Measurements from ENCODE around the gene NUCB2. TPM values are rescaled to one million over a fixed set of nuclear protein-coding genes. Genes with fewer than 3 reads are reported as not detected.

NUCB2 gene
- total RNA-seq, 2 experiments from 2014 or later, result 42.4 to 73.0 TPM

DNA sequence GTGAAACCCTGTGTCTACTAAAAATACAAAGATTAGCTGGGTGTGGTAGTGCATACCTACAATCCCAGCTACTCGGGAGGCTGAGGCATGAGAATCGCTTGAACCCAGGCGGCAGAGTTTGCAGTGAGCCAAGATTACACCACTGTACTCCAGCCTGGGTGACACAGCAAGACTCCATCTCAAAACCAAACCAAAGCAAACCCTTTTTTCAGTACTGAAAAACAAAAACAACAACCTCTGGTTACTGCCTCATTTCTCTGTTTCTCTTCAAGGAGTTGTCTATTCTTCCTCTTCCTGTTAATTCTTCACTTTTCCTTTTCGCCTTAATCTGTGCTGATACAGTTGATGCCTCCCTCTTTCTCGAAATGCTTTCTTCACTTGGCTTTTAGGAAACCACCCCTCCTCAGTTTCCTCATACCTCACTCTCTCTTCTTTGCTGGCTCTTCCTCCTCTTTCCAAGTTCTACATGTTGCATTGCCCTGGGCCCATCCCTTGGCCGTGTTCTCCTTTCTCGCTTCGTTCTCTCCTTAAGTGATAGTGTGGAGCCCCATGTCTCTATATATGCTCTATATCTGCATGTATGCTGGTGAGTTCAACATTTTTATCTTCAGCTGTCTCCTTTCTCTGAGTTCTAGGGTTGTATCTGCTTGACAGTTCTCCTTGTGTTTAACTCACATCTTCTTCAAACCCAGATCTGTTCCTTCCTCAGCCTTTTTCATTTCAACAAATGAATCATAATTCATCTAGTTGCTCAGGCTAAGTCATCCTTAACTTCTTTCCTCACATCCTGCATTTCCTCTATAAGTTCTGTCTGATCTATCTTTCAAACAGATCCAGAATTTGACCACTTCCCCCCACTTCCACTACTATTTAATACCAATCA lies 37.1 kb downstream of the NUCB2 start:
- Histone ChIP-seq H2AFZ (ENCODE audit: low read length) (no peak overlapping the region), H3K27ac (ENCODE audit: low read depth, low read length, poor library complexity, severe bottlenecking) (no peak overlapping the region), H3K79me2 (ENCODE audit: insufficient read depth, low read depth, low read length) (no peaks in the 10 kb centered on the region), H4K20me1 (ENCODE audit: insufficient read depth, low read length) (no peaks in the 10 kb centered on the region), H3K9me2 (ENCODE audit: insufficient read depth, low read length) (no peaks in the 10 kb centered on the region), H3K9me3 (ENCODE audit: low read length) (no peaks in the 10 kb centered on the region), H3K4me1 (ENCODE audit: insufficient read depth, low read length, poor library complexity, severe bottlenecking) (no peaks in the 10 kb centered on the region), H3K36me3 (ENCODE audit: insufficient read depth, low read length) (peaks cover 47% of the 10 kb centered on the region), H3K4me2 (ENCODE audit: low read length) (no peak overlapping the region), H3K4me3 (ENCODE audit: low read depth, low read length, poor library complexity, severe bottlenecking) (no peak overlapping the region)
- ChIA-PET CTCF (ENCODE audit: unreplicated experiment) (no interaction called here), POLR2A (no interaction called here)
- no peak for TF ChIP-seq EZH2phosphoT487 (IDR thresholded peaks at IDR 0.05; ENCODE audit: borderline replicate concordance, low read depth, low read length)
- TF ChIP-seq, protein P1, sequence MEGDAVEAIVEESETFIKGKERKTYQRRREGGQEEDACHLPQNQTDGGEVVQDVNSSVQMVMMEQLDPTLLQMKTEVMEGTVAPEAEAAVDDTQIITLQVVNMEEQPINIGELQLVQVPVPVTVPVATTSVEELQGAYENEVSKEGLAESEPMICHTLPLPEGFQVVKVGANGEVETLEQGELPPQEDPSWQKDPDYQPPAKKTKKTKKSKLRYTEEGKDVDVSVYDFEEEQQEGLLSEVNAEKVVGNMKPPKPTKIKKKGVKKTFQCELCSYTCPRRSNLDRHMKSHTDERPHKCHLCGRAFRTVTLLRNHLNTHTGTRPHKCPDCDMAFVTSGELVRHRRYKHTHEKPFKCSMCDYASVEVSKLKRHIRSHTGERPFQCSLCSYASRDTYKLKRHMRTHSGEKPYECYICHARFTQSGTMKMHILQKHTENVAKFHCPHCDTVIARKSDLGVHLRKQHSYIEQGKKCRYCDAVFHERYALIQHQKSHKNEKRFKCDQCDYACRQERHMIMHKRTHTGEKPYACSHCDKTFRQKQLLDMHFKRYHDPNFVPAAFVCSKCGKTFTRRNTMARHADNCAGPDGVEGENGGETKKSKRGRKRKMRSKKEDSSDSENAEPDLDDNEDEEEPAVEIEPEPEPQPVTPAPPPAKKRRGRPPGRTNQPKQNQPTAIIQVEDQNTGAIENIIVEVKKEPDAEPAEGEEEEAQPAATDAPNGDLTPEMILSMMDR (conservative IDR thresholded peaks at IDR 0.05; ENCODE audit: low read length), result no peak
- BruUV-seq (replicated peaks), result no TSS peak
- no peak for DNase-seq (ENCODE audit: low spot score)
- intact Hi-C loops (cut with micrococcal nuclease; ENCODE audit: unreplicated experiment), result no loop called here

DNA sequence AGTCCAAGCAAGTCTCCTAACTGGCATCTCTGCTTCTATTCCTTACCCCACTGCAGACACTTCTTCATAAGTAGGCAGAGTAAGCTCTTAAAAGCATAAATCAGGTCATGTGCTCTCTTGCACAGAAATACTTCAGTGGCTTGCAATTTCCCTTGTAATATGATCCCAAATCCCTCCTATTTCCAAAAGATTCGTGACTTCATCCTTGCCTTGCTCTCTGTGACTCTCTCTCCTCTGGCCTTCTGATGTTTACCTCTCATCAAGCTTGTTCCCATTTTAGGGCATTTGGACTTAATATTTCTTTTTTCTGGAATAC lies 37.7 kb downstream of the NUCB2 start:
- intact Hi-C loops (cut with micrococcal nuclease; ENCODE audit: unreplicated experiment), result no loop called here
- ChIA-PET POLR2A (no interaction called here), CTCF (ENCODE audit: unreplicated experiment) (no interaction called here)
- H2AFZ ChIP-seq (ENCODE audit: low read length), result no peak overlapping the region
- no peaks in the 10 kb centered on the region for H3K79me2 ChIP-seq (ENCODE audit: insufficient read depth, low read depth, low read length)
- no peak overlapping the region for H3K4me2 ChIP-seq (ENCODE audit: low read length)
- H3K27ac ChIP-seq (ENCODE audit: low read depth, low read length, poor library complexity, severe bottlenecking), result no peak overlapping the region
- DNase-seq (ENCODE audit: low spot score), result no peak
- no peaks in the 10 kb centered on the region for H4K20me1 ChIP-seq (ENCODE audit: insufficient read depth, low read length)
- H3K9me3 ChIP-seq (ENCODE audit: low read length), result no peaks in the 10 kb centered on the region
- BruUV-seq (replicated peaks), result no TSS peak
- no peak overlapping the region for H3K4me3 ChIP-seq (ENCODE audit: low read depth, low read length, poor library complexity, severe bottlenecking)
- no peaks in the 10 kb centered on the region for H3K9me2 ChIP-seq (ENCODE audit: insufficient read depth, low read length)
- peaks cover 47% of the 10 kb centered on the region for H3K36me3 ChIP-seq (ENCODE audit: insufficient read depth, low read length)
- TF ChIP-seq, protein P1 (conservative IDR thresholded peaks at IDR 0.05; ENCODE audit: low read length), result no peak
- no peak for TF ChIP-seq EZH2phosphoT487 (IDR thresholded peaks at IDR 0.05; ENCODE audit: borderline replicate concordance, low read depth, low read length)
- no peaks in the 10 kb centered on the region for H3K4me1 ChIP-seq (ENCODE audit: insufficient read depth, low read length, poor library complexity, severe bottlenecking)

DNA sequence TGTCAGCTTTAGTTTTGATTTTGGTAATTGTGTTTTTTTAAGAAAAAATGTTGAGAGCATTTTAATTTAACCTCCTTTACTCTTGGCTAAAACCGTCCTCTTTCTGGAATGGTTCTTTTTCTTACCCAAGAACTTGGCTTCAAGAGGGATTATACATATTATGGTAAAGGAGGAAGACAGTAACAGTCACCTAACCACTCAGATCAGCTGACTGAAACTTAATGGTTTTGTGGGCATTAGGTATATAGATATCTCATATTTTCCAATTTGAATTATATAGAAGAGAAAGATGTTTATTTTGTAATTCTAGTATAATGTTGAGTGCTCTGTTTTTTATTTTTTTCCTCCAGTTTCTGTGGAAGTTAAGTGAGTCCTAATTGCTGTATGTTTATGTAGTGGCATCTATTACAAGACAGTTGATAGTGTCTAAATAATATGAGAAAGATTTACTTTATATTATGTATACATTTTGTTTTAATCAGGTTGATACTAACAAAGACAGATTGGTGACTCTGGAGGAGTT lies 38.4 kb downstream of the NUCB2 start:
- CTCF ChIA-PET (ENCODE audit: unreplicated experiment), result interaction anchor here (0.6 kb wide), 1 partner anchor 232 kb away, joined by 3 read pairs; no protein-coding TSS in a partner anchor

More for the DNA sequence above, 38.4 kb downstream of the NUCB2 start:
- H3K4me2 ChIP-seq (ENCODE audit: low read length), result no peak overlapping the region
- H3K4me3 ChIP-seq (ENCODE audit: low read depth, low read length, poor library complexity, severe bottlenecking), result no peak overlapping the region
- no peaks in the 10 kb centered on the region for H3K9me3 ChIP-seq (ENCODE audit: low read length)
- no peak overlapping the region for H3K27ac ChIP-seq (ENCODE audit: low read depth, low read length, poor library complexity, severe bottlenecking)
- peaks cover 44% of the 10 kb centered on the region for H3K36me3 ChIP-seq (ENCODE audit: insufficient read depth, low read length)
- TF ChIP-seq, protein P1 (conservative IDR thresholded peaks at IDR 0.05; ENCODE audit: low read length), result no peak
- TF ChIP-seq EZH2phosphoT487 (IDR thresholded peaks at IDR 0.05; ENCODE audit: borderline replicate concordance, low read depth, low read length), result no peak
- intact Hi-C loops (cut with micrococcal nuclease; ENCODE audit: unreplicated experiment), result no loop called here
- no peaks in the 10 kb centered on the region for H3K4me1 ChIP-seq (ENCODE audit: insufficient read depth, low read length, poor library complexity, severe bottlenecking)
- H3K9me2 ChIP-seq (ENCODE audit: insufficient read depth, low read length), result no peaks in the 10 kb centered on the region
- BruUV-seq (replicated peaks), result no TSS peak
- POLR2A ChIA-PET, result interaction anchor here (0.8 to 1.1 kb wide), 2 partner anchors 16 to 59 kb away, joined by 3 to 4 read pairs; no protein-coding TSS in a partner anchor
- no peak overlapping the region for H2AFZ ChIP-seq (ENCODE audit: low read length)
- no peak for DNase-seq (ENCODE audit: low spot score)
- no peaks in the 10 kb centered on the region for H3K79me2 ChIP-seq (ENCODE audit: insufficient read depth, low read depth, low read length)
- H4K20me1 ChIP-seq (ENCODE audit: insufficient read depth, low read length), result no peaks in the 10 kb centered on the region

Measured in OCI-LY7 (cell line).